Activated B cell treated with CpG ODN at 0.5 μM for 24 hours (primary cell): ENCODE measurements around the gene MALRD1. TPM values are rescaled to one million over a fixed set of nuclear protein-coding genes. Genes with fewer than 3 reads are reported as not detected.

Experiments
- ATAC-seq: fragments of 200-7000 bp; cut with Tn5 transposase; one replicate; pipeline ENCODE4 v1.10.0; 2021; ENCODE audit warnings: low read depth, mild to moderate bottlenecking, moderate library complexity
- CTCF ChIA-PET: fragments of 350-600 bp; sonication (Branson Sonifier 250); formaldehyde crosslinking; loops from one replicate; lab custom pipeline; 2021; ENCODE audit warnings: antibody characterized with exemption; lab: Charles Lee
- POLR2A ChIA-PET: fragments of 350-600 bp; sonication (Branson Sonifier 250); formaldehyde crosslinking; loops from one replicate; lab custom pipeline; 2021; ENCODE audit warnings: antibody characterized with exemption; lab: Charles Lee
- DNase-seq: peaks from one replicate; pipeline ENCODE4 v3.0.0; 2022
- H3K27ac Mint-ChIP-seq: one replicate; pipeline ENCODE4 v1.8.0; 2020; ENCODE audit warnings: mixed read lengths
- H3K27me3 Mint-ChIP-seq: one replicate; pipeline ENCODE4 v1.8.0; 2021; ENCODE audit warnings: mixed read lengths
- H3K36me3 Mint-ChIP-seq: one replicate; pipeline ENCODE4 v1.8.0; 2021; ENCODE audit warnings: low read depth, mixed read lengths
- H3K4me1 Mint-ChIP-seq: one replicate; pipeline ENCODE4 v1.8.0; 2021; ENCODE audit warnings: mixed read lengths
- H3K4me3 Mint-ChIP-seq: one replicate; pipeline ENCODE4 v1.8.0; 2020; ENCODE audit warnings: mild to moderate bottlenecking, mixed read lengths
- H3K9me3 Mint-ChIP-seq: one replicate; pipeline ENCODE4 v1.8.0; 2020; ENCODE audit warnings: mixed read lengths
- intact Hi-C: fragments of 100-400 bp; cut with micrococcal nuclease; formaldehyde crosslinking; loops from one replicate; pipeline ENCODE4 v1.15.1; 2024
- total RNA-seq: library from RNA; stranded (reverse); gene quantifications from 2 replicates; pipeline ENCODE4 v1.2.3, GENCODE V29; 2022
- TF ChIP-seq, protein P1 (sequence below): fragments of 200-600 bp; IDR thresholded peaks from one replicate; pipeline ENCODE4 v1.8.0; 2022; ENCODE audit warnings: antibody characterized with exemption, mild to moderate bottlenecking

Gene MALRD1
- total RNA-seq, 1 donor from 2014 or later, result not detected

DNA sequence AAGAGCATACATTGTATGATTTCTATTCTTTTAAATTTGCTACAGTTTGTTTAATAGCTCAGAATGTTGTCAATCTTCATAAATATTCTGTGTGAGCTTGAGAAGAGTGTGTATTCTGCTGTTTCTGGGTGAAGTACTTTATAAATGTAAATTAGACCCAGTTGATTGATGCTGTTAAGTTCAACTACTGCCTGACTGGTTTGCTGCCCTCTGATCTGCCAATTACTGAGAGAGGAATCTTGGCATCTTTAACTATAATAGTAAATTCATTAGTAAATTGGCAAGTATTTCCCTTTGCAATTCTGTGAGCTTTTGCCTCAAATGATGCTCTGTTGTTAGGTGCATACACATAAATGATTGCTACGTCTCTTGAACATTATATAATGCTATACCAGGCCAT is 512.6 kb downstream of the MALRD1 start:
- ATAC-seq, result no peak
- CTCF ChIA-PET, result no interaction called here
- POLR2A ChIA-PET, result no interaction called here
- intact Hi-C loops, result no loop called here
- TF ChIP-seq, protein P1, sequence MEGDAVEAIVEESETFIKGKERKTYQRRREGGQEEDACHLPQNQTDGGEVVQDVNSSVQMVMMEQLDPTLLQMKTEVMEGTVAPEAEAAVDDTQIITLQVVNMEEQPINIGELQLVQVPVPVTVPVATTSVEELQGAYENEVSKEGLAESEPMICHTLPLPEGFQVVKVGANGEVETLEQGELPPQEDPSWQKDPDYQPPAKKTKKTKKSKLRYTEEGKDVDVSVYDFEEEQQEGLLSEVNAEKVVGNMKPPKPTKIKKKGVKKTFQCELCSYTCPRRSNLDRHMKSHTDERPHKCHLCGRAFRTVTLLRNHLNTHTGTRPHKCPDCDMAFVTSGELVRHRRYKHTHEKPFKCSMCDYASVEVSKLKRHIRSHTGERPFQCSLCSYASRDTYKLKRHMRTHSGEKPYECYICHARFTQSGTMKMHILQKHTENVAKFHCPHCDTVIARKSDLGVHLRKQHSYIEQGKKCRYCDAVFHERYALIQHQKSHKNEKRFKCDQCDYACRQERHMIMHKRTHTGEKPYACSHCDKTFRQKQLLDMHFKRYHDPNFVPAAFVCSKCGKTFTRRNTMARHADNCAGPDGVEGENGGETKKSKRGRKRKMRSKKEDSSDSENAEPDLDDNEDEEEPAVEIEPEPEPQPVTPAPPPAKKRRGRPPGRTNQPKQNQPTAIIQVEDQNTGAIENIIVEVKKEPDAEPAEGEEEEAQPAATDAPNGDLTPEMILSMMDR, result no peak
- Mint-ChIP-seq H3K36me3 (no peaks in the 10 kb centered on the region), H3K9me3 (no peaks in the 10 kb centered on the region), H3K27me3 (no peaks in the 10 kb centered on the region), H3K4me3 (no peak overlapping the region), H3K27ac (no peak overlapping the region), H3K4me1 (no peaks in the 10 kb centered on the region)
- no peak for DNase-seq

DNA sequence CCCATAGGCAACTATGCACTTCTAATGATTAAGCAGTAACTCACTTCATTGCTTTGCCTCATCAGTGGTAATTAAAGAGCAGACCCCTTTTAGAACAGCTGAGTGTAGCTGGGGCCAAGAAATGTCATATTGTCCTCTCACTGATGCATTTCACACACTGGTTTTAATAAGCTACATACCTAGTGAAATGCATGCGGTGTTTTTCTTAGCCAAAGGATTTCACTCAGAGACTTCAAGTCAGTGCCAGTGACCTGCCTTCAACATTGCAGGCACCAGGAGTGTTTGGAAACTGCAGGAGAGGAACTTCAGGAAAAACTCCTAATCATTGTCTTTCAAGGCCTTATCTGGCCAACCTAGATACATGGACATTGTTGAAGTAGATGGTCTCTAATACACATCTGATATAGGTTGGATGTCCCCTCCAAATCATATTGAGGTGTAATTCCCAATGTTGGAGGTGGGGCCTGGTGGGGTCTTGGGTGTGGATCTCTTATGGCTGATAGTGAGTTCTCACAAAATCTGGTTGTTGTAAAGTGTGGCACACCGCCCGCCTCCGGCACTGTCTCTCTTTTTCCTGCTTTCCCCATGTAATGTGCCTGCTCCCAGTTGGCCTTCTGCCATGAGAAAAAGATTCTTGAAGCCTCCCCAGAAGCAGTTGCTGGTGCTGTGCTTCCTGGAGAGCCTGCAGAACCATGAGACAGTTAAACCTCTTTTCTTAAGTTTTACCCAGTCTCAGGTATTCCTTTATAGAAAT is 515.0 kb downstream of the MALRD1 start:
- Mint-ChIP-seq H3K9me3 (no peaks in the 10 kb centered on the region), H3K27ac (no peak overlapping the region), H3K4me1 (no peaks in the 10 kb centered on the region), H3K36me3 (no peaks in the 10 kb centered on the region), H3K27me3 (no peaks in the 10 kb centered on the region), H3K4me3 (no peak overlapping the region)
- intact Hi-C loops, result no loop called here
- ATAC-seq (no peak), DNase-seq (no peak)
- TF ChIP-seq, protein P1, result no peak
- POLR2A ChIA-PET, result no interaction called here
- CTCF ChIA-PET, result no interaction called here

DNA sequence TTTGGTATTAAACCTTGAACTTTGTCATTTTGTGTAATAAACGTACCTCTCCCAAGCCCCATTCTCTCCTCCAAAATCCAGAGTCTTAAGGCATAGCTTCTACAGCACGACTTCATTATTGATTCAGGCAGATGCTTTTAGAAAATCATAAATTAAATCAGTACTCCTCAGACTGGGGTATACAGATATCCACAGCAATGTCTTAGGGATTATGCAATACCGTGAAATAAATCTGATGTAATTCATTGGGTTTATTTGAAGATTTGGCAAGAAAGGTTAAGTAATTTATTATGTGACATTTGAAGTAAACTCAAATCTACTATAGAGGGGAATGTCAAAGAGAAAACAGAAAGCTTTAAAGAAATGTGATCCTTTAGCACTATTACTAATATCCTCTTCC is 521.5 kb downstream of the MALRD1 start:
- no peak for ATAC-seq
- ChIA-PET CTCF (no interaction called here), POLR2A (no interaction called here)
- intact Hi-C loops, result no loop called here
- H3K27ac Mint-ChIP-seq, result no peak overlapping the region
- H3K27me3 Mint-ChIP-seq, result no peaks in the 10 kb centered on the region
- H3K36me3 Mint-ChIP-seq, result no peaks in the 10 kb centered on the region
- H3K9me3 Mint-ChIP-seq, result no peaks in the 10 kb centered on the region
- DNase-seq, result no peak
- TF ChIP-seq, protein P1, result no peak
- H3K4me1 Mint-ChIP-seq, result no peaks in the 10 kb centered on the region
- H3K4me3 Mint-ChIP-seq, result no peak overlapping the region

GRCh38 chr10:19570991-19571390 is 522.4 kb downstream of the MALRD1 start:
- CTCF ChIA-PET, result no interaction called here
- H3K4me3 Mint-ChIP-seq, result no peak overlapping the region
- no peaks in the 10 kb centered on the region for H3K9me3 Mint-ChIP-seq
- H3K27ac Mint-ChIP-seq, result no peak overlapping the region
- intact Hi-C loops, result no loop called here
- H3K4me1 Mint-ChIP-seq, result no peaks in the 10 kb centered on the region
- H3K27me3 Mint-ChIP-seq, result no peaks in the 10 kb centered on the region
- ATAC-seq (no peak), DNase-seq (no peak)
- POLR2A ChIA-PET, result no interaction called here
- TF ChIP-seq, protein P1, result no peak
- H3K36me3 Mint-ChIP-seq, result no peaks in the 10 kb centered on the region

- no peaks in the 10 kb centered on the region for H3K9me3 Mint-ChIP-seq
- ATAC-seq (no peak), DNase-seq (no peak)
- H3K27ac Mint-ChIP-seq, result no peak overlapping the region
- ChIA-PET POLR2A (no interaction called here), CTCF (no interaction called here)
- no peaks in the 10 kb centered on the region for H3K27me3 Mint-ChIP-seq
- intact Hi-C loops, result no loop called here
- H3K36me3 Mint-ChIP-seq, result no peaks in the 10 kb centered on the region
- TF ChIP-seq, protein P1, result no peak
- no peaks in the 10 kb centered on the region for H3K4me1 Mint-ChIP-seq
- H3K4me3 Mint-ChIP-seq, result no peak overlapping the region
Measured at GRCh38 chr10:19572056-19572455, 523.5 kb downstream of the MALRD1 start.
